CD4-positive, CD25-positive, alpha-beta regulatory T cell (primary cell): Measurements from ENCODE around the gene HSPA12A. TPM values are rescaled to one million over a fixed set of nuclear protein-coding genes. Genes with fewer than 3 reads are reported as not detected.
A peak's percentile ranks its signal among the peaks of the same experiment; 100 is the strongest.

ENCODE experiments used
- ATAC-seq, 2 donors: fragments of 150-1000 bp; cut with Tn5 transposase; one replicate each; pipeline ENCODE4 v1.10.0; 2021; ENCODE audit warnings: low read depth in 2 of 2, moderate number of reproducible peaks in 2 of 2, moderate library complexity in 1 of 2
- DNase-seq, 3 donors: peaks; one replicate each; pipeline versions ENCODE4 v3.0.0 to v3.0.0-alpha.2; 2012 to 2022; ENCODE audit warnings: mixed read lengths in 1 of 3
- H3K27ac ChIP-seq: one replicate; pipeline ENCODE4 v1.7.0; 2013; ENCODE audit warnings: mild to moderate bottlenecking, low read length; ENCODE audit not compliant: insufficient read depth, poor library complexity, severe bottlenecking
- H3K27me3 ChIP-seq: one replicate; pipeline ENCODE4 v1.7.0; 2013; ENCODE audit warnings: low read length; ENCODE audit not compliant: control insufficient read depth, insufficient read depth
- H3K36me3 ChIP-seq: one replicate; pipeline ENCODE4 v1.7.0; 2013; ENCODE audit warnings: mild to moderate bottlenecking, low read length, moderate library complexity; ENCODE audit not compliant: control insufficient read depth, insufficient read depth
- H3K4me1 ChIP-seq: 2 replicates; pipeline ENCODE4 v1.7.0; 2013; ENCODE audit warnings: mild to moderate bottlenecking, low read length; ENCODE audit not compliant: insufficient read depth, control insufficient read depth, poor library complexity, severe bottlenecking
- H3K4me3 ChIP-seq: one replicate; pipeline ENCODE4 v1.7.0; 2013; ENCODE audit warnings: low read depth, mild to moderate bottlenecking, low read length, moderate library complexity
- H3K9me3 ChIP-seq, 2 experiments: 1 replicate in 1 of 2; 2 replicates in 1 of 2; pipeline ENCODE4 v1.7.0; 2013; ENCODE audit warnings: low read length in 2 of 2, mild to moderate bottlenecking in 1 of 2, moderate library complexity in 1 of 2; ENCODE audit not compliant: control insufficient read depth in 2 of 2
- H3K27ac Mint-ChIP-seq, 3 donors: one replicate each; pipeline ENCODE4 v1.8.0; 2020 to 2022; ENCODE audit warnings: mild to moderate bottlenecking in 3 of 3, mixed read lengths in 3 of 3, moderate library complexity in 2 of 3
- H3K27me3 Mint-ChIP-seq: one replicate; pipeline ENCODE4 v1.8.0; 2022; ENCODE audit warnings: mild to moderate bottlenecking, mixed read lengths
- H3K36me3 Mint-ChIP-seq: one replicate; pipeline ENCODE4 v1.8.0; 2020; ENCODE audit warnings: mixed read lengths
- H3K4me1 Mint-ChIP-seq, 4 donors: one replicate each; pipeline ENCODE4 v1.8.0; 2020 to 2022; ENCODE audit warnings: mixed read lengths in 4 of 4, mild to moderate bottlenecking in 1 of 4
- H3K4me3 Mint-ChIP-seq, 4 donors: one replicate each; pipeline ENCODE4 v1.8.0; 2020 to 2022; ENCODE audit warnings: mild to moderate bottlenecking in 4 of 4, mixed read lengths in 4 of 4, moderate library complexity in 3 of 4
- H3K9me3 Mint-ChIP-seq, 7 donors: one replicate each; pipeline ENCODE4 v1.8.0; 2020 to 2022; ENCODE audit warnings: mixed read lengths in 7 of 7, mild to moderate bottlenecking in 3 of 7, moderate library complexity in 2 of 7
- polyA plus RNA-seq, 4 donors: library from polyadenylated mRNA; unstranded; fragments of 300-500 nt; fragmentation: Illumina TruSeq; gene quantifications; one replicate each; pipeline ENCODE4 v1.2.3, GENCODE V29; 2021
- total RNA-seq: library from RNA; stranded (reverse); gene quantifications from one replicate; pipeline ENCODE4 v1.2.3, GENCODE V29; 2022

Gene HSPA12A
- total and polyA plus RNA-seq, 5 donors from 2014 or later: 0.72 to 2.1 (median 0.81) TPM

GRCh38 chr10:116699471-116700150 is 42.8 kb downstream of the HSPA12A start:
- Mint-ChIP-seq H3K27ac (no peak overlapping the region), H3K27me3 (peaks cover 7% of the 10 kb centered on the region), H3K36me3 (no peaks in the 10 kb centered on the region), H3K4me1 (no peaks in the 10 kb centered on the region), H3K9me3 (peaks cover 0 to 1% (median 0%) of the 10 kb centered on the region in 7 donors), H3K4me3 (no peak overlapping the region)
- Histone ChIP-seq H3K27ac (no peak overlapping the region), H3K9me3 (no peaks in the 10 kb centered on the region), H3K4me3 (no peak overlapping the region), H3K4me1 (no peaks in the 10 kb centered on the region), H3K36me3 (no peaks in the 10 kb centered on the region), H3K27me3 (no peaks in the 10 kb centered on the region)
- ATAC-seq (no peak), DNase-seq (no peak)

GRCh38 chr10:116699049-116699448 is 43.3 kb downstream of the HSPA12A start:
- H3K9me3 ChIP-seq: no peaks in the 10 kb centered on the region
- Mint-ChIP-seq H3K27ac (peak overlapping the region in 1 of 3 donors; percentile 44), H3K4me3 (no peak overlapping the region), H3K9me3 (peaks cover 0 to 1% (median 0%) of the 10 kb centered on the region in 7 donors), H3K4me1 (no peaks in the 10 kb centered on the region), H3K27me3 (peaks cover 7% of the 10 kb centered on the region), H3K36me3 (no peaks in the 10 kb centered on the region)
- DNase-seq (no peak), ATAC-seq (no peak)
- H3K4me1 ChIP-seq: no peaks in the 10 kb centered on the region
- H3K36me3 ChIP-seq: no peaks in the 10 kb centered on the region
- no peak overlapping the region for H3K4me3 ChIP-seq
- no peaks in the 10 kb centered on the region for H3K27me3 ChIP-seq
- no peak overlapping the region for H3K27ac ChIP-seq

DNA sequence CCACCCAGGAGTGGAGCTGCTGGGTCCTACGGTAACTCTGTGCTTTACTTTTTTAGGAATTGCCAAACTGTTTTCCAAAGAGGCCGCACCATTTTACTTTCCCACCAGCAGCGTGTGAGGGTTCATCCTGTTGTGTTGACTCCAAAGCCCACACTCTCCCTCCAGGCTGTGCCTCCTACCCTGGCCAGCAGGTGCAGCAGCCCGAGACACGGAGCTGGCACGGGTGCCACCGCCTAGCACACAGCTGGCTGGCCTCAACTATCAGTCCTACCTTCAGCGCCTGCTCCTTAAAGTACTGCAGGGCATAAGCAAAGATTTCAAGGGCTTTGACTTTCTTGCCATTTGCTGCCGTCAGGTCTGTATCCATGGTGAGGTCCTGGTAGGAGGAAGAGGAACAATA is 44.0 kb downstream of the HSPA12A start:
- no peak overlapping the region for H3K4me3 ChIP-seq
- H3K27me3 Mint-ChIP-seq: peaks cover 7% of the 10 kb centered on the region

GRCh38 chr10:116697816-116698215 is 44.5 kb downstream of the HSPA12A start:
- H3K36me3 ChIP-seq: no peaks in the 10 kb centered on the region
- no peaks in the 10 kb centered on the region for H3K36me3 Mint-ChIP-seq
- no peak for ATAC-seq
- H3K27me3 ChIP-seq: no peaks in the 10 kb centered on the region
- H3K27ac ChIP-seq: no peak overlapping the region
- no peaks in the 10 kb centered on the region for H3K4me1 Mint-ChIP-seq
- no peak overlapping the region for H3K27ac Mint-ChIP-seq
- no peak overlapping the region for H3K4me3 Mint-ChIP-seq
- no peak for DNase-seq
- no peak overlapping the region for H3K4me3 ChIP-seq
- peaks cover 7% of the 10 kb centered on the region for H3K27me3 Mint-ChIP-seq
- H3K9me3 Mint-ChIP-seq: peaks cover 0 to 1% (median 0%) of the 10 kb centered on the region in 7 donors
- no peaks in the 10 kb centered on the region for H3K4me1 ChIP-seq
- H3K9me3 ChIP-seq: no peaks in the 10 kb centered on the region

More for the DNA sequence above, 44.0 kb downstream of the HSPA12A start:
- Mint-ChIP-seq H3K9me3 (peaks cover 0 to 1% (median 0%) of the 10 kb centered on the region in 7 donors), H3K36me3 (no peaks in the 10 kb centered on the region), H3K4me1 (no peaks in the 10 kb centered on the region), H3K4me3 (no peak overlapping the region), H3K27ac (peak overlapping the region in 1 of 3 donors; percentile 43)
- DNase-seq (no peak), ATAC-seq (no peak)
- Histone ChIP-seq H3K9me3 (no peaks in the 10 kb centered on the region), H3K36me3 (no peaks in the 10 kb centered on the region), H3K27ac (no peak overlapping the region), H3K27me3 (no peaks in the 10 kb centered on the region), H3K4me1 (no peaks in the 10 kb centered on the region)

- no peaks in the 10 kb centered on the region for H3K36me3 Mint-ChIP-seq
- Histone ChIP-seq H3K27ac (no peak overlapping the region), H3K4me3 (no peak overlapping the region), H3K36me3 (no peaks in the 10 kb centered on the region), H3K27me3 (no peaks in the 10 kb centered on the region), H3K9me3 (no peaks in the 10 kb centered on the region), H3K4me1 (no peaks in the 10 kb centered on the region)
- ATAC-seq (no peak), DNase-seq (no peak)
- peaks cover 7% of the 10 kb centered on the region for H3K27me3 Mint-ChIP-seq
- H3K4me1 Mint-ChIP-seq: no peaks in the 10 kb centered on the region
- H3K27ac Mint-ChIP-seq: peak overlapping the region in 1 of 3 donors; percentile 15
- no peak overlapping the region for H3K4me3 Mint-ChIP-seq
- peaks cover 0 to 1% (median 0%) of the 10 kb centered on the region in 7 donors for H3K9me3 Mint-ChIP-seq
These were observed 45.4 kb downstream of the HSPA12A start for GRCh38 chr10:116696919-116697318.

DNA sequence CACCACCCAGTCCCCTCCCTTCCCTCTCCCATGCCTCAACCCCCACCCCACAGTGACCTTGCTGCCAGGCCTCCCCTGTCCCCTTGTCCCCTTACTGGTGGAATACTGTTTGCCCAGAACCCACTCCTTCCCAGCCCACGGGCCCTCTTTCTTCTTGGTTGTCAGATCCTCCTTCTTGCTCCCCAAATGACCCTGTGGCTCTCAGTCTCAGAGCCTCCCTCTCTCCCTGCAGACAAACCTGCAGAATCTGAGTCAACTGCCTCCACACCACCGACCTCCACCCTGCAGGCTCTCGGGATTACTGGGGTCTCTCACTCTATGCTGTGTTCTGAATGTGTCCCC is 47.5 kb downstream of the HSPA12A start:
- Mint-ChIP-seq H3K27me3 (peaks cover 14% of the 10 kb centered on the region), H3K27ac (no peak overlapping the region), H3K36me3 (no peaks in the 10 kb centered on the region), H3K9me3 (peaks cover 0 to 1% (median 0%) of the 10 kb centered on the region in 7 donors), H3K4me3 (no peak overlapping the region), H3K4me1 (no peaks in the 10 kb centered on the region)
- no peak overlapping the region for H3K4me3 ChIP-seq
- no peak overlapping the region for H3K27ac ChIP-seq
- H3K27me3 ChIP-seq: no peaks in the 10 kb centered on the region
- no peak for DNase-seq
- no peak for ATAC-seq
- H3K9me3 ChIP-seq: no peaks in the 10 kb centered on the region
- no peaks in the 10 kb centered on the region for H3K4me1 ChIP-seq
- no peaks in the 10 kb centered on the region for H3K36me3 ChIP-seq

DNA sequence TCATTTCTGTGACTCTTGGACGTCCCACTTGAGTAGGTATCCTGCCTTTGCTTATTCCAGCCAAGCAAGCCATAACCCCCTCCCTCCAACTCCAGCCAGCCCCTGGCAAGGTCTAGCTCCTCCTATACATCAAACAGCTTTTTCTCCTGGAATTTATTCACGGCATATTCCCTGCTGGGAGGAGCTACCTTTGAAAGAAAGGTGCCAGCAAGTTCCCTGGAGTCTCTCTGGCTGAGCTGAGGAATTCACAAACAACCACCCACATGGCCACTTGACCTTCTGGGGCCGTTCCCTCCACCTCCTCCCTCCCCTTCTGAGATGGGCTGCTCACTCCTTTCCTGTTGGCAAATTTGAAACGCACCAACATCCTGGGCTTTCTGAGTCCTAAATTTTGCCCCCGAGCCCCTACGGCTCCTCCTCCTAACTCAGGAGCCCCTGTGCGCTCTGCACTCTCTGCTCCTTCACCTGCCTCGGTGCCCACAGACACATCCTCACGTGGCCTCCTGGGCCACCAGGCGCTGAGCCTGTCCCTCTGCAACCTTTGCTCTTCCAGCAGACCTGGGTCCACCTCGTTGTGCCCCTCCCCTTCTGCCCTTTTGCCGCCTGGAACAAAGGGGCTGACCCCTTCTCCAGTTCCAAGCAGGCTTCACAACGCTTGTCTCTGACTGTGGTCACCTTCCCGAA is 48.0 kb downstream of the HSPA12A start:
- no peak overlapping the region for H3K4me3 ChIP-seq
- Mint-ChIP-seq H3K27me3 (peaks cover 14% of the 10 kb centered on the region), H3K4me3 (no peak overlapping the region), H3K9me3 (peaks cover 0 to 1% (median 0%) of the 10 kb centered on the region in 7 donors), H3K4me1 (no peaks in the 10 kb centered on the region), H3K27ac (no peak overlapping the region), H3K36me3 (no peaks in the 10 kb centered on the region)
- no peaks in the 10 kb centered on the region for H3K9me3 ChIP-seq
- DNase-seq (no peak), ATAC-seq (no peak)
- H3K36me3 ChIP-seq: no peaks in the 10 kb centered on the region
- H3K4me1 ChIP-seq: no peaks in the 10 kb centered on the region
- H3K27ac ChIP-seq: no peak overlapping the region
- H3K27me3 ChIP-seq: no peaks in the 10 kb centered on the region

GRCh38 chr10:116692225-116692624 is 50.1 kb downstream of the HSPA12A start:
- peaks cover 0 to 1% (median 0%) of the 10 kb centered on the region in 7 donors for H3K9me3 Mint-ChIP-seq
- no peaks in the 10 kb centered on the region for H3K36me3 ChIP-seq
- no peak for ATAC-seq
- DNase-seq: no peak
- H3K36me3 Mint-ChIP-seq: no peaks in the 10 kb centered on the region
- no peaks in the 10 kb centered on the region for H3K9me3 ChIP-seq
- no peak overlapping the region for H3K27ac Mint-ChIP-seq
- H3K27ac ChIP-seq: no peak overlapping the region
- peaks cover 14% of the 10 kb centered on the region for H3K27me3 Mint-ChIP-seq
- no peak overlapping the region for H3K4me3 Mint-ChIP-seq
- no peaks in the 10 kb centered on the region for H3K4me1 Mint-ChIP-seq
- no peaks in the 10 kb centered on the region for H3K27me3 ChIP-seq
- no peak overlapping the region for H3K4me3 ChIP-seq
- H3K4me1 ChIP-seq: no peaks in the 10 kb centered on the region
